CD4-positive, alpha-beta T cell (primary cell): Measurements from ENCODE around the gene GSTM1. TPM values are rescaled to one million over a fixed set of nuclear protein-coding genes. Genes with fewer than 3 reads are reported as not detected.
"Not testable (repeated sequence)": the region's sequence is repeated elsewhere in the genome, so short reads cannot be mapped to it uniquely, and the experiment has no call there.

Experiments used
- ATAC-seq: fragments of 200-7000 bp; cut with Tn5 transposase; one replicate; pipeline ENCODE4 v1.10.0; 2022; ENCODE audit warnings: mild to moderate bottlenecking; ENCODE audit not compliant: poor library complexity
- CTCF ChIA-PET: fragments of 350-600 bp; sonication (Branson Sonifier 250); formaldehyde crosslinking; loops from one replicate; lab custom pipeline; 2021; ENCODE audit warnings: antibody characterized with exemption, inconsistent platforms; lab: Charles Lee
- POLR2A ChIA-PET: fragments of 350-600 bp; sonication (Branson Sonifier 250); formaldehyde crosslinking; loops from one replicate; lab custom pipeline; 2021; ENCODE audit warnings: antibody characterized with exemption, inconsistent platforms; lab: Charles Lee
- DNase-seq, 14 experiments: peaks; one replicate each; pipeline ENCODE4 v3.0.0-alpha.2; 2013 to 2020; ENCODE audit warnings: mixed read lengths in 2 of 14
- H3K27ac ChIP-seq, 2 donors: one replicate each; pipeline versions ENCODE4 v1.5.1 to v1.7.0; 2013; ENCODE audit warnings: low read length in 2 of 2, low read depth in 1 of 2, mild to moderate bottlenecking in 1 of 2
- H3K27me3 ChIP-seq, 2 experiments: 1 replicate in 1 of 2; 2 replicates in 1 of 2; pipeline versions ENCODE4 v1.6.1 to v1.7.0; 2013; ENCODE audit warnings: low read length in 2 of 2, control low read depth in 1 of 2, mild to moderate bottlenecking in 1 of 2, moderate library complexity in 1 of 2; ENCODE audit not compliant: insufficient read depth in 2 of 2, control insufficient read depth in 1 of 2
- H3K36me3 ChIP-seq: one replicate; pipeline ENCODE4 v1.6.1; 2013; ENCODE audit warnings: low read length, control low read depth; ENCODE audit not compliant: insufficient read depth
- H3K4me1 ChIP-seq: one replicate; pipeline ENCODE4 v1.6.1; 2013; ENCODE audit warnings: low read length, control low read depth; ENCODE audit not compliant: insufficient read depth
- H3K4me3 ChIP-seq: one replicate; pipeline ENCODE4 v1.5.1; 2013; ENCODE audit warnings: mild to moderate bottlenecking, low read length, moderate library complexity
- H3K9me3 ChIP-seq, 2 experiments: 1 replicate in 1 of 2; 2 replicates in 1 of 2; pipeline versions ENCODE4 v1.6.1 to v1.7.0; 2013; ENCODE audit warnings: low read length in 2 of 2, mild to moderate bottlenecking in 2 of 2, control low read depth in 1 of 2, moderate library complexity in 1 of 2; ENCODE audit not compliant: control insufficient read depth in 1 of 2, insufficient read depth in 1 of 2
- H3K27ac Mint-ChIP-seq: one replicate; pipeline ENCODE4 v1.8.0; 2020; ENCODE audit warnings: mixed read lengths
- H3K27me3 Mint-ChIP-seq: one replicate; pipeline ENCODE4 v1.8.0; 2021; ENCODE audit warnings: mixed read lengths
- H3K36me3 Mint-ChIP-seq: one replicate; pipeline ENCODE4 v1.8.0; 2021; ENCODE audit warnings: low read depth, mixed read lengths
- H3K4me1 Mint-ChIP-seq: one replicate; pipeline ENCODE4 v1.8.0; 2021; ENCODE audit warnings: low read depth, mixed read lengths
- H3K4me3 Mint-ChIP-seq: one replicate; pipeline ENCODE4 v1.8.0; 2020; ENCODE audit warnings: mild to moderate bottlenecking, mixed read lengths
- H3K9me3 Mint-ChIP-seq: one replicate; pipeline ENCODE4 v1.8.0; 2020; ENCODE audit warnings: mixed read lengths
- CTCF ChIP-seq: fragments of 200-600 bp; IDR thresholded peaks from one replicate; pipeline ENCODE4 v1.8.0; 2022; ENCODE audit warnings: antibody characterized with exemption, mild to moderate bottlenecking
- intact Hi-C, 2 experiments: fragments of 100-400 bp; cut with DNase I in 1 of 2; cut with micrococcal nuclease in 1 of 2; formaldehyde crosslinking; loops; one replicate each; pipeline versions ENCODE4 v1.15.1 to v1.9.0; 2023 to 2025; cut with DNase I, micrococcal nuclease
- total RNA-seq, 174 experiments: library from RNA in 2 of 174; stranded (reverse) in 2 of 174; gene quantifications; one replicate each; pipeline ENCODE4 v1.2.3 and lab custom pipeline; 2021 to 2026

The GSTM1 gene
- total RNA-seq, 2 experiments from 2014 or later = 31.9 to 36.2 TPM

- TF ChIP-seq CTCF = no peak
- Histone ChIP-seq H3K4me3 (no peak overlapping the region), H3K9me3 (no peaks in the 10 kb centered on the region), H3K36me3 (no peaks in the 10 kb centered on the region), H3K27me3 (no peaks in the 10 kb centered on the region), H3K4me1 (no peaks in the 10 kb centered on the region), H3K27ac (no peak overlapping the region)
- Mint-ChIP-seq H3K4me1 (peaks cover 23% of the 10 kb centered on the region), H3K36me3 (peaks cover 50% of the 10 kb centered on the region), H3K27me3 (no peaks in the 10 kb centered on the region), H3K9me3 (no peaks in the 10 kb centered on the region), H3K27ac (no peak overlapping the region), H3K4me3 (no peak overlapping the region)
- ATAC-seq (no peak), DNase-seq (no peak)
- ChIA-PET POLR2A (no interaction called here), CTCF (no interaction called here)
- intact Hi-C loops = loop anchor here in 1 of 2 experiments (5.0 kb wide), 1 partner anchor 81 kb away; no protein-coding TSS in a partner anchor
Measured at GRCh38 chr1:109691759-109692158, 4.1 kb downstream of the GSTM1 start.

GRCh38 chr1:109694400-109694799 lies 6.8 kb downstream of the GSTM1 start:
- ATAC-seq, H3K4me3 ChIP-seq, H3K36me3 ChIP-seq, POLR2A ChIA-PET, H3K4me1 ChIP-seq, H3K4me1 Mint-ChIP-seq, H3K27me3 ChIP-seq, H3K9me3 Mint-ChIP-seq, CTCF ChIA-PET, H3K27ac Mint-ChIP-seq, H3K27me3 Mint-ChIP-seq, H3K9me3 ChIP-seq, H3K27ac ChIP-seq, DNase-seq, H3K4me3 Mint-ChIP-seq: not testable (repeated sequence)
- H3K36me3 Mint-ChIP-seq = peaks cover 57% of the 10 kb centered on the region
- intact Hi-C loops = loop anchor here in 1 of 2 experiments (5.0 kb wide), 1 partner anchor 78 kb away; no protein-coding TSS in a partner anchor

GRCh38 chr1:109695138-109695537 lies 7.5 kb downstream of the GSTM1 start:
- H3K36me3 ChIP-seq, POLR2A ChIA-PET, H3K9me3 ChIP-seq, H3K27ac ChIP-seq, intact Hi-C loops, ATAC-seq, H3K4me3 Mint-ChIP-seq, DNase-seq, H3K4me1 Mint-ChIP-seq, CTCF ChIA-PET, H3K9me3 Mint-ChIP-seq, H3K27me3 Mint-ChIP-seq, H3K27ac Mint-ChIP-seq, H3K4me3 ChIP-seq, H3K4me1 ChIP-seq, H3K27me3 ChIP-seq: not testable (repeated sequence)
- H3K36me3 Mint-ChIP-seq = peaks cover 50% of the 10 kb centered on the region

- no peak for ATAC-seq
- Histone ChIP-seq H3K27me3 (no peaks in the 10 kb centered on the region), H3K9me3 (no peaks in the 10 kb centered on the region), H3K27ac (no peak overlapping the region), H3K4me3 (no peak overlapping the region), H3K36me3 (no peaks in the 10 kb centered on the region), H3K4me1 (no peaks in the 10 kb centered on the region)
- Mint-ChIP-seq H3K36me3 (peaks cover 37% of the 10 kb centered on the region), H3K4me1 (no peaks in the 10 kb centered on the region), H3K27ac (no peak overlapping the region), H3K4me3 (no peak overlapping the region), H3K27me3 (no peaks in the 10 kb centered on the region), H3K9me3 (no peaks in the 10 kb centered on the region)
- intact Hi-C loops = no loop called here
- ChIA-PET CTCF (no interaction called here), POLR2A (no interaction called here)
- TF ChIP-seq CTCF = no peak
- no peak for DNase-seq
Measured at GRCh38 chr1:109697066-109697465, 9.4 kb downstream of the GSTM1 start.

- intact Hi-C loops = not testable (repeated sequence)
Measured at GRCh38 chr1:109697861-109698260, 10.2 kb downstream of the GSTM1 start.

GRCh38 chr1:109702940-109703339 lies 15.3 kb downstream of the GSTM1 start:
- H3K4me1 Mint-ChIP-seq, H3K4me3 ChIP-seq, DNase-seq, H3K9me3 ChIP-seq, H3K4me3 Mint-ChIP-seq, H3K27ac Mint-ChIP-seq, H3K27me3 Mint-ChIP-seq, ATAC-seq, H3K27ac ChIP-seq, CTCF ChIA-PET, intact Hi-C loops, H3K9me3 Mint-ChIP-seq, POLR2A ChIA-PET, H3K4me1 ChIP-seq, H3K36me3 ChIP-seq, H3K27me3 ChIP-seq: not testable (repeated sequence)
- H3K36me3 Mint-ChIP-seq = peaks cover 39% of the 10 kb centered on the region

More at GRCh38 chr1:109697861-109698260, 10.2 kb downstream of the GSTM1 start:
- H3K27ac Mint-ChIP-seq, H3K27ac ChIP-seq, CTCF ChIA-PET, H3K9me3 ChIP-seq, H3K9me3 Mint-ChIP-seq, ATAC-seq, H3K27me3 ChIP-seq, POLR2A ChIA-PET, H3K27me3 Mint-ChIP-seq, H3K4me3 Mint-ChIP-seq, H3K4me3 ChIP-seq, H3K4me1 Mint-ChIP-seq, H3K36me3 ChIP-seq, DNase-seq, H3K4me1 ChIP-seq: not testable (repeated sequence)
- H3K36me3 Mint-ChIP-seq = peaks cover 31% of the 10 kb centered on the region
